GM12872 (cell line): ENCODE data around the gene SFMBT2.

Source experiments
- CTCF ChIP-seq: IDR thresholded peaks from 3 replicates; pipeline ENCODE4 v1.5.1; 2011; ENCODE audit warnings: low read depth, mild to moderate bottlenecking, low read length, moderate library complexity; ENCODE audit not compliant: insufficient read depth

The SFMBT2 gene

GRCh38 chr10:7306616-7307015, 104.2 kb downstream of the SFMBT2 start:
- no peak for TF ChIP-seq CTCF

GRCh38 chr10:7306147-7306546, 104.7 kb downstream of the SFMBT2 start:
- no peak for TF ChIP-seq CTCF

- TF ChIP-seq CTCF, result no peak
Measured at GRCh38 chr10:7305053-7305452, 105.8 kb downstream of the SFMBT2 start.

GRCh38 chr10:7304110-7304509, 106.7 kb downstream of the SFMBT2 start:
- no peak for TF ChIP-seq CTCF

- TF ChIP-seq CTCF, result no peak
Measured at GRCh38 chr10:7302930-7303557, 107.8 kb downstream of the SFMBT2 start.

GRCh38 chr10:7302392-7302906, 108.4 kb downstream of the SFMBT2 start:
- TF ChIP-seq CTCF, result no peak

GRCh38 chr10:7301006-7301778, 109.6 kb downstream of the SFMBT2 start:
- peak; percentile 34; the same call in 2 of the 3 replicates for TF ChIP-seq CTCF
